ENCODE results near the gene SFTPA2. TPM values are rescaled to one million over a fixed set of nuclear protein-coding genes. Genes with fewer than 3 reads are reported as not detected.
"Not testable (repeated sequence)": the region's sequence is repeated elsewhere in the genome, so short reads cannot be mapped to it uniquely, and the experiment has no call there.

The SFTPA2 gene
- total RNA-seq, 1 donor from 2014 or later, result 14,717 TPM

GRCh38 chr10:79552143-79552542 lies 8.1 kb downstream of the SFTPA2 start:
- Histone ChIP-seq H3K36me3 (no peaks in the 10 kb centered on the region), H3K9me3 (no peaks in the 10 kb centered on the region), H3K27ac (no peak overlapping the region), H3K4me1 (no peaks in the 10 kb centered on the region), H3K27me3 (ENCODE audit: low read depth) (no peaks in the 10 kb centered on the region), H3K4me3 (no peak overlapping the region)
- intact Hi-C loops (cut with DNase I), result no loop called here
- DNase-seq (no peak), ATAC-seq (no peak)
- no peak for TF ChIP-seq CTCF (IDR thresholded peaks at IDR 0.05)

DNA sequence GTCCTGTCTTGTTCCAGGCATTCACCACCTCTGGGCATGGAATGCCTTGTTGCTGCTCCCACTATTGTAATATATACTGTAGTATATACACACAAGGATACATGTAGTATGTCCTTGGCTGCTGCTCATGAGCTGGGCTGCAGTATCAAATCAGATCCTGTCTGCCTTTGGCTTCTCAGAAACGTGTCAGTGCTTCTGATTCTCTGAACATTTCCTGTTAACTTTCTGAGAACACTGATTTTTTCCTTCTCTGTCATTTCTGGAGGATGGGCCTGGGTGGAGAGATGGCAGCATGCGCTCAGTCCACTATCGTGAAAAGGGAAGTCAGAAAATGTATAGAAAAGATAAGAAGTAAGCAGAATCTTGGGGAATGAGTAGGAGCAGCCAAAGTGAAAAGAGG lies 12.2 kb downstream of the SFTPA2 start:
- H3K4me3 ChIP-seq, result no peak overlapping the region
- ATAC-seq, result no peak
- no peaks in the 10 kb centered on the region for H3K9me3 ChIP-seq
- intact Hi-C loops (cut with DNase I), result no loop called here
- no peaks in the 10 kb centered on the region for H3K4me1 ChIP-seq
- no peaks in the 10 kb centered on the region for H3K27me3 ChIP-seq (ENCODE audit: low read depth)
- no peak overlapping the region for H3K27ac ChIP-seq
- H3K36me3 ChIP-seq, result no peaks in the 10 kb centered on the region
- DNase-seq, result no peak
- no peak for TF ChIP-seq CTCF (IDR thresholded peaks at IDR 0.05)

DNA sequence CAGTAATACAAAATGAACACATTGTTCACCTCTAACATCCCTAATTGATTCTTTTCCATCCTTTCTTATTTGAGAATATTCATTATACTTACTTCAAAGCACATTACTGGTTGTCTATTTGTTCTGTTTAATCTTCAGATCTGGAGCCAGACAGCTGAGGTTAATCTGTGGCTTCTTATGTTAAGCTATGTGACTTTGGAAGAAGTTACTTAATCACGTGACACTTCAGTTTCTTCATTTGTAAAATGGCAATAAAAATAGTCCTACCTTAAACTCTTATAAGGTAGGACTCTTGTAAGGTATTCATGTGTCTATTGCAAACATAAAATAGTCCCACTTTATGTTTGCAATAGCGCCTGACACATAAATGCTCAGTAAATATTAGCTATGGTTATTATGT lies 13.1 kb downstream of the SFTPA2 start:
- H3K27me3 ChIP-seq (ENCODE audit: low read depth); DNase-seq; H3K9me3 ChIP-seq; H3K4me1 ChIP-seq; H3K36me3 ChIP-seq; H3K4me3 ChIP-seq; H3K27ac ChIP-seq; ATAC-seq; intact Hi-C loops (cut with DNase I): not testable (repeated sequence)

DNA sequence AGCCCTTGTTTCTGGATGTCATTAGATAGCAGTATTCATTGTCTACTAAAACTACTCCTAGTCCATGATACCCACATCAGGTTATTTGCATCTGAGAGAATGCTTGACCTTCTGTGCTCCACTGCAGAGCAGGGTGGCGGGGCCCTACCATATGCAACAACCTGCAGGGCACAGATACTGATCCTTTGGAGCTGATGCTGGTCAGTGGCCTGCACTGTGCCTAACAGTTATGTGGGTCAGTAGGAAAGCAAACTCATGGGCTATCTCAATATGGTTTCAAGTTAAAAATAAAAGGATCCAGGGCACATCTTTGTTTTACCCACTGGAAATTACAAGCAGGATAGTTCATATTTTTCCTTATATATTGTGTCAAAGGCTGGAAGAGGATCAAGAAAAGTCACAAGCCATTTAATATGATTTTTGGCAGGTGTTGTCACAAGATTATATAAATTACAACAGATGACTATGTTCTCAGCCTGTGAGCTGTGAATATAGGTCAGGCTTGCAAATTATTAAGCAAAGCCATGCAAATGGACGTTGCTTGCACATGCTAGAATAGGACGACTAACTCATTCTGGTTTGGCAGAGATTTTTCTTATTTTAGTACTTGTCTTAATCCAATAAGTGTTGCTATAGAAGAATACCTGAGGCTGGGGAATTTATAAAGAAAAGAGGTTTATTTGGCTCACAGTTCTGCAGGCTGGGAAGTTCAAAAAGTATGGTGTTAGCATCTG lies 15.1 kb downstream of the SFTPA2 start:
- ATAC-seq, result not testable (repeated sequence)

GRCh38 chr10:79544408-79544807 lies 15.8 kb downstream of the SFTPA2 start:
- H3K9me3 ChIP-seq; H3K4me1 ChIP-seq; DNase-seq; intact Hi-C loops (cut with DNase I); H3K36me3 ChIP-seq; ATAC-seq; H3K27ac ChIP-seq; H3K27me3 ChIP-seq (ENCODE audit: low read depth); H3K4me3 ChIP-seq: not testable (repeated sequence)

More for the DNA sequence above, 15.1 kb downstream of the SFTPA2 start:
- H3K27ac ChIP-seq; H3K4me1 ChIP-seq; H3K36me3 ChIP-seq; intact Hi-C loops (cut with DNase I); H3K9me3 ChIP-seq; H3K4me3 ChIP-seq; DNase-seq; H3K27me3 ChIP-seq (ENCODE audit: low read depth): not testable (repeated sequence)

DNA sequence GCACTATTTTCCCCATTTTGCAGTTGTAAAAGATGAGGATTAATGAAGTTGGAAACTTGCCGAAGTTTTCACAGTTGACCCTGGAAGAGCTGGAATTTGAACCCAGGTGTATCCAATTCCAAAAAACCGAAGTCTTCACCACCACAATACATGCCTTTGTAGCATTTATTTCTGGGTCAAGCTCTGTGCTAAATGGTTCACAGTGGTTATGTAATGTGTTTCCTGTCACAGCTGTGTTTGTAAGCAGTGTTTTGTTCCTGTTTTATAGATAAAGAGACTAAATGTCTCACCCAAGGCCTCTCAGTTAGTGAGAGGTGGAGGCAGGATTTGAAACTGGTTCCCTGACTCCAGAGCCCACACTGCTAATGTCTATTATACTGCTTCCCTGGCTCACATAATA lies 17.6 kb downstream of the SFTPA2 start:
- Histone ChIP-seq H3K4me1 (no peaks in the 10 kb centered on the region), H3K27me3 (ENCODE audit: low read depth) (no peaks in the 10 kb centered on the region), H3K9me3 (no peaks in the 10 kb centered on the region), H3K4me3 (no peak overlapping the region), H3K27ac (no peak overlapping the region), H3K36me3 (no peaks in the 10 kb centered on the region)
- TF ChIP-seq CTCF (IDR thresholded peaks at IDR 0.05), result no peak
- ATAC-seq, result no peak
- intact Hi-C loops (cut with DNase I), result no loop called here
- no peak for DNase-seq

GRCh38 chr10:79540930-79541329 lies 19.3 kb downstream of the SFTPA2 start:
- H3K27ac ChIP-seq; H3K36me3 ChIP-seq; H3K9me3 ChIP-seq; H3K4me3 ChIP-seq; intact Hi-C loops (cut with DNase I); ATAC-seq; H3K27me3 ChIP-seq (ENCODE audit: low read depth); H3K4me1 ChIP-seq; DNase-seq: not testable (repeated sequence)

DNA sequence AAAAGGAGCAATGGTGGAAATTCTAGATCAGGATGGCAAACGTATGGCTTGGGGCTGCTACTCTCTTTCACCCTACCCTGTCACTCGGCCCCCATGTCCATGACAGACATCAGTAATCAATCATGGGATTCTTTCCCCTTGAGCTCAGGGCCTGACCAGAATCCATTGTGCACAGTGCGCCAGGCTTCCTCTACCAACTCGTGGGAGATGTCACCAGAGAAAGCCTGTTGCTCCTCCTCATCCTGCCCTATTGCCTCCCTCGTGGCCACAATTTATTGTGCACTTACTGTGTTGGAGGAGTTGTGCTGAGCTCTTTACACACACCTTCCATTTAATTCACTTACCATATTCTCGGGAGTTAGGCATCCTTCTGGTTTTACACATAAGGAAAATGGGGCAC lies 21.9 kb downstream of the SFTPA2 start:
- H3K27me3 ChIP-seq (ENCODE audit: low read depth); H3K36me3 ChIP-seq; H3K9me3 ChIP-seq; H3K4me1 ChIP-seq; H3K4me3 ChIP-seq; ATAC-seq; intact Hi-C loops (cut with DNase I); H3K27ac ChIP-seq; DNase-seq: not testable (repeated sequence)

DNA sequence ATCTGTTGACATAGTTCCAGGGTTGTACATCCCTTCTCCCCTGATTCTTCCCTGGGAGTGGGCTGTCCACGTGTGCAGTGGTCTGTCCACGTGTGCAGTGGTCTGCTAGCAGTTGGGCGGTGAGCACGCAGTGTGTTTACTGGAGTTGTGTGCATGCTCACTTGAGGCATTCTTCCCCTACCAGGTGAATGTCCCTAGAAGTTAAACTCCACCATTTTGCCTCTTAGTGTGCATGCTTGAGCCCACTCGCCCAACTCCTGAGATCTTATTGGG lies 26.4 kb downstream of the SFTPA2 start:
- H3K4me3 ChIP-seq; H3K27me3 ChIP-seq (ENCODE audit: low read depth); intact Hi-C loops (cut with DNase I); H3K36me3 ChIP-seq; H3K27ac ChIP-seq; H3K4me1 ChIP-seq; ATAC-seq; H3K9me3 ChIP-seq; DNase-seq: not testable (repeated sequence)

GRCh38 chr10:79533142-79533902 lies 26.9 kb downstream of the SFTPA2 start:
- H3K27me3 ChIP-seq (ENCODE audit: low read depth); DNase-seq; H3K4me1 ChIP-seq; H3K36me3 ChIP-seq; H3K4me3 ChIP-seq; H3K9me3 ChIP-seq; ATAC-seq; intact Hi-C loops (cut with DNase I); H3K27ac ChIP-seq: not testable (repeated sequence)

GRCh38 chr10:79528261-79528660 lies 31.9 kb downstream of the SFTPA2 start:
- H3K4me1 ChIP-seq; ATAC-seq; DNase-seq; H3K4me3 ChIP-seq; H3K27ac ChIP-seq; H3K9me3 ChIP-seq; H3K36me3 ChIP-seq; H3K27me3 ChIP-seq (ENCODE audit: low read depth); intact Hi-C loops (cut with DNase I): not testable (repeated sequence)
